DOHH2 (cell line): ENCODE measurements around the gene ADM.

Experiments used
- H3F3A ChIP-seq: fragments of 200-600 bp; sonication (generic), shearing (Covaris generic); 2 replicates; pipeline ENCODE4 v1.6.0; 2016; ENCODE audit warnings: antibody characterized with exemption, mild to moderate bottlenecking; ENCODE audit not compliant: control insufficient read depth, insufficient read depth
- H3K27ac ChIP-seq: fragments of 200-600 bp; sonication (generic); 2 replicates; pipeline ENCODE4 v1.5.1; 2014; ENCODE audit warnings: low read depth, mild to moderate bottlenecking, low read length, moderate library complexity
- H3K27me3 ChIP-seq: fragments of 200-600 bp; sonication (generic); 2 replicates; pipeline ENCODE4 v1.6.1; 2014; ENCODE audit warnings: mild to moderate bottlenecking, low read length, mixed read lengths; ENCODE audit not compliant: control insufficient read depth
- H3K36me3 ChIP-seq: fragments of 200-600 bp; sonication (generic); 2 replicates; pipeline ENCODE4 v1.6.1; 2014; ENCODE audit warnings: mild to moderate bottlenecking, low read length, moderate library complexity, mixed read lengths; ENCODE audit not compliant: control insufficient read depth
- H3K4me1 ChIP-seq: fragments of 200-600 bp; sonication (generic); 2 replicates; pipeline ENCODE4 v1.6.1; 2014; ENCODE audit warnings: mild to moderate bottlenecking, low read length, mixed read lengths; ENCODE audit not compliant: control insufficient read depth
- H3K4me2 ChIP-seq: fragments of 200-600 bp; sonication (generic); 2 replicates; pipeline ENCODE4 v1.6.0; 2014; ENCODE audit warnings: mild to moderate bottlenecking, low read length, moderate library complexity
- H3K4me3 ChIP-seq: fragments of 200-600 bp; sonication (generic); 2 replicates; pipeline ENCODE4 v1.5.1; 2014; ENCODE audit warnings: mild to moderate bottlenecking, low read length, mixed read lengths
- H3K79me2 ChIP-seq: fragments of 200-600 bp; sonication (generic); 2 replicates; pipeline ENCODE4 v1.6.1; 2014; ENCODE audit warnings: mild to moderate bottlenecking, low read length, mixed read lengths; ENCODE audit not compliant: control insufficient read depth
- H3K9me2 ChIP-seq: fragments of 200-600 bp; sonication (generic); replicated peaks from 2 replicates; pipeline ENCODE4 v1.6.1; 2014; ENCODE audit warnings: mild to moderate bottlenecking, low read length, mixed read lengths; ENCODE audit not compliant: control insufficient read depth
- H3K9me3 ChIP-seq: fragments of 200-600 bp; sonication (generic); 2 replicates; pipeline ENCODE4 v1.6.1; 2014; ENCODE audit warnings: antibody characterized with exemption, low read length, mixed read lengths; ENCODE audit not compliant: control insufficient read depth, insufficient read depth
- H4K20me1 ChIP-seq: fragments of 200-600 bp; sonication (generic); 2 replicates; pipeline ENCODE4 v1.6.0; 2014; ENCODE audit warnings: low read depth, mild to moderate bottlenecking, antibody characterized with exemption, low read length, moderate library complexity; ENCODE audit not compliant: control insufficient read depth, insufficient read depth
- EZH2phosphoT487 ChIP-seq: fragments of 200-600 bp; sonication (generic); IDR thresholded peaks from 2 replicates; pipeline ENCODE4 v1.6.1; 2017; ENCODE audit warnings: borderline replicate concordance, mild to moderate bottlenecking, antibody characterized with exemption, low read length, moderate library complexity, mixed read lengths
- TF ChIP-seq, protein P1 (sequence below): fragments of 200-600 bp; sonication (generic); IDR thresholded peaks from one replicate; pipeline ENCODE4 v1.5.1; 2014; ENCODE audit warnings: antibody characterized with exemption, mild to moderate bottlenecking, low read depth, low read length; ENCODE audit not compliant: poor library complexity, severe bottlenecking

ADM gene

DNA sequence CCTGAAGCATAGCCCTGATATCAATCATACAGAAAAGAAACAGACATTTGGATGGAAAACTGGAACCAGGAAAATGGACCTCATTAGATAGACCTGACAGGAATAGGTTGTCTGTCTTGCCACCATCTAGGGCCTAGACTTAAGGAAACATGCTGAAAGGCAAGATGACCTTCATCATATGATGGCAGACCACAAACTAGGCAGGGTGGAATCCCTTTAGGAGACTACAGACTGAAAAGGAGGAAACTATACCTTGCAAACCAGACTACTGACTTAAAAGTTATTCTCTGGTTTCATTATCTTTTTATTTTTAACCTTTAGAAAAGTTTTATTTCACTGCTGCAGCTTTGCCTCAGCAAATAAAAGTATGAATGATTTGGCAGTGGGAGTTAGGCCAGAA, 31.1 kb upstream of the ADM start:
- Histone ChIP-seq H3K4me2 (no peak overlapping the region), H3K4me3 (no peak overlapping the region), H3K36me3 (no peaks in the 10 kb centered on the region), H3K27ac (no peak overlapping the region), H3K27me3 (no peaks in the 10 kb centered on the region), H3K9me3 (no peaks in the 10 kb centered on the region), H3K9me2 (no peaks in the 10 kb centered on the region), H4K20me1 (no peaks in the 10 kb centered on the region; the same call in 1 of the 2 replicates), H3K4me1 (peaks cover 7% of the 10 kb centered on the region), H3K79me2 (no peaks in the 10 kb centered on the region), H3F3A (no peaks in the 10 kb centered on the region; the same call in 1 of the 2 replicates)
- no peak for TF ChIP-seq EZH2phosphoT487
- TF ChIP-seq, protein P1, sequence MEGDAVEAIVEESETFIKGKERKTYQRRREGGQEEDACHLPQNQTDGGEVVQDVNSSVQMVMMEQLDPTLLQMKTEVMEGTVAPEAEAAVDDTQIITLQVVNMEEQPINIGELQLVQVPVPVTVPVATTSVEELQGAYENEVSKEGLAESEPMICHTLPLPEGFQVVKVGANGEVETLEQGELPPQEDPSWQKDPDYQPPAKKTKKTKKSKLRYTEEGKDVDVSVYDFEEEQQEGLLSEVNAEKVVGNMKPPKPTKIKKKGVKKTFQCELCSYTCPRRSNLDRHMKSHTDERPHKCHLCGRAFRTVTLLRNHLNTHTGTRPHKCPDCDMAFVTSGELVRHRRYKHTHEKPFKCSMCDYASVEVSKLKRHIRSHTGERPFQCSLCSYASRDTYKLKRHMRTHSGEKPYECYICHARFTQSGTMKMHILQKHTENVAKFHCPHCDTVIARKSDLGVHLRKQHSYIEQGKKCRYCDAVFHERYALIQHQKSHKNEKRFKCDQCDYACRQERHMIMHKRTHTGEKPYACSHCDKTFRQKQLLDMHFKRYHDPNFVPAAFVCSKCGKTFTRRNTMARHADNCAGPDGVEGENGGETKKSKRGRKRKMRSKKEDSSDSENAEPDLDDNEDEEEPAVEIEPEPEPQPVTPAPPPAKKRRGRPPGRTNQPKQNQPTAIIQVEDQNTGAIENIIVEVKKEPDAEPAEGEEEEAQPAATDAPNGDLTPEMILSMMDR = no peak

DNA sequence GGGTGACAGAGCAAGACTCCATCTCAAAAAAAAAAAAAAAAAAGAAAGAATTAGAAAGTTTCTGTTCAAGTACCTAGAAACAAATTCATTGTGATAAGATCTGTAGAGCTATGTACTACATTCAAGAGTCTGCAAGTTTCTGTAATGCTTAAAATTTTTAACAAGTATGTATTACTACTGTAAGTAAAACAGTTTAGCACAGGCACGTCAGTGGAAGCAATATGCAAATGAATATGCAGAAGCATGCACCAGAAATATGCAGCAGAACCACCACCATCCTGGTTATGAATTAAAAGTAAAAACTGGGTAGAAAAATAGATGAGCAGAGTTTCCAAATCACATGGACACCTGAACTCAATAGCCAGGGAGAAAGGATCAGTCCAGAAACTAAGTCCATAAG, 30.1 kb upstream of the ADM start:
- Histone ChIP-seq H3K4me1 (peaks cover 7% of the 10 kb centered on the region), H3K9me3 (no peaks in the 10 kb centered on the region), H3K4me3 (no peak overlapping the region), H3K36me3 (no peaks in the 10 kb centered on the region), H3K27ac (no peak overlapping the region), H3F3A (no peaks in the 10 kb centered on the region; the same call in 1 of the 2 replicates), H3K9me2 (no peaks in the 10 kb centered on the region), H4K20me1 (no peaks in the 10 kb centered on the region), H3K79me2 (no peaks in the 10 kb centered on the region), H3K27me3 (no peaks in the 10 kb centered on the region), H3K4me2 (peak overlapping the region; percentile 20; the same call in 1 of the 2 replicates)
- TF ChIP-seq EZH2phosphoT487 = no peak
- TF ChIP-seq, protein P1 = no peak

GRCh38 chr11:10275714-10276113, 29.2 kb upstream of the ADM start:
- TF ChIP-seq, protein P1 = no peak
- TF ChIP-seq EZH2phosphoT487 = no peak
- Histone ChIP-seq H3K79me2 (no peaks in the 10 kb centered on the region), H3K4me3 (no peak overlapping the region), H3K4me2 (no peak overlapping the region), H3K4me1 (peaks cover 7% of the 10 kb centered on the region), H3K36me3 (no peaks in the 10 kb centered on the region), H4K20me1 (no peaks in the 10 kb centered on the region), H3K27me3 (no peaks in the 10 kb centered on the region), H3K9me3 (no peaks in the 10 kb centered on the region), H3K9me2 (no peaks in the 10 kb centered on the region), H3F3A (no peaks in the 10 kb centered on the region; the same call in 1 of the 2 replicates), H3K27ac (no peak overlapping the region)

- no peak for TF ChIP-seq EZH2phosphoT487
- TF ChIP-seq, protein P1 = no peak
- no peak overlapping the region for H3K27ac ChIP-seq
- H3F3A ChIP-seq = no peaks in the 10 kb centered on the region
- no peaks in the 10 kb centered on the region for H4K20me1 ChIP-seq
- H3K4me3 ChIP-seq = no peak overlapping the region
- no peaks in the 10 kb centered on the region for H3K79me2 ChIP-seq
- H3K27me3 ChIP-seq = no peaks in the 10 kb centered on the region
- peaks cover 12% of the 10 kb centered on the region for H3K4me1 ChIP-seq
- no peaks in the 10 kb centered on the region for H3K36me3 ChIP-seq
- H3K9me2 ChIP-seq = no peaks in the 10 kb centered on the region
- H3K4me2 ChIP-seq = no peak overlapping the region
- H3K9me3 ChIP-seq = no peaks in the 10 kb centered on the region
Measured at GRCh38 chr11:10282117-10282516, 22.8 kb upstream of the ADM start.
